GM18517 (cell line): Measurements from ENCODE around the gene BHLHE41.

Experiments used
- ATAC-seq: cut with Tn5 transposase; IDR thresholded peaks from one replicate; pipeline ENCODE4 v1.9.1; 2021; ENCODE audit warnings: mild to moderate bottlenecking, moderate library complexity; ENCODE audit not compliant: unreplicated experiment

The BHLHE41 gene

DNA sequence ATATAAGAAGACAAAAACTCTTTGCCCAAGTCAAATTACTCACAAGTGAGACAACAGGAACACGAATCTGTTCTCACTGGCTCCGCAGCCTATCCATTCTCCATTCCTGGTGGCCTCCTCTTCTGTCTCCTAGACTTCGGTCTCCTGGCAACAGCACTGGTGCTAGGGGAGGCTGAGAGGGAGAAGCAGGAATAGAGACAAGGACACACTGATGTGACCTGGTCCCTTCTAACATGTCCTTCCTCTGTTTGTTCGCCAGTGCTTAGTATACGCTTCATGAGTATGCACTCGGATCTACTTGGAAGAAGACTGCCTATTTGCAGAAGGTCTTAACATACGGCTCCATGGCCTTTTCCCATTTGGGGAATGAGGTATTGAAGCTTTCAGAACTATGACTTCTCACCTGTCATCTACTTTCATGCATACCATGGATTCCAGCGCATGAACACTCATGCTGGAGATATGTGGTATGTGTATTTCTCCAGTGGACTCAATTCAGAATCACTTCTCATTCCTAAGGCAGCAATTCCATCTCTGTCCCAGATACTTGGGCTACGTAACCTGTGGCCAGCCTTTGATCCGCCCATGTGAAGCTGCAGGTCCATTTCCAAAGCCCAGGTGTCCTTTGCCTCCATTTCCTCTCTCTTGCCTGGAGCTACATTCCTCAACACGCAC, 33.9 kb downstream of the BHLHE41 start:
- ATAC-seq: no peak

DNA sequence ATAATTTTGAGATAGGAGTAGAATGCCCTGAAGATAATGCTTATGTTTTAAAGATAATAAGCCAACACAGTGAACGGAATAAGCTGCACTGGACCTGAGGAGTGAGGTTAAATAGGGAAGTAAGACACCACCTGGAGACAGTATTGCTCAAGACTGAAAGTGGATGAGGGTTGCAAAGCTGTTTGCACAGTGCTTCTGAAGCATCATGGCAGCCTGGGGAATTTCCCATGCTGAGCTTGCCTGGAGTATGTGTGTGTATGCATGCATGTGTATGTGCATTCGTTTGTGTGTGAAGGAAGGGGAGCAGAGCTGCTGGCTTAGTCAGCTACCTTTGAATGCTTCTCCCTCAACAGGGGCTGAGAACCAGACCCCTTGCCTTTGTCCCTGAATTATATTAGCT, 35.8 kb downstream of the BHLHE41 start:
- ATAC-seq: peak; percentile 99

GRCh38 chr12:26086936-26087335, 37.9 kb downstream of the BHLHE41 start:
- no peak for ATAC-seq

DNA sequence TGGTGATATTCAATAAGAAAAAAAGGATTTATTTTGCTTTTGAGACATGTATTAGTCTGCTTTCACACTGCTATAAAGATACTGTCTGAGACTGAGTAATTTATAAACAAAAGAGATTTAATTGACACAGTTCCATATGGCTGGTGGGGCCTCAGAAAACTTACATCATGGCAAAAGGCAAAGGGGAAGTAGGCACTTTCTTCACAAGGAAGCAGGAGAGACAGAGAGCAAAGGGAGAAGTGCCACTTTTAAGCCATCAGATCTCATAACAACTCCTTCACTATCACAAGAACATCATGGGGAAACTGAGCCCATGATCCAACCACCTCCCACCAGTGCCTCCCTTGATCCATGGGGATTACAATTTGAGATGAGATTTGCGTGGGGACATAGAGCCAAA, 43.9 kb downstream of the BHLHE41 start:
- no peak for ATAC-seq

- no peak for ATAC-seq
Observed at GRCh38 chr12:26077915-26078702, 46.7 kb downstream of the BHLHE41 start.
